ENCODE measurements around the gene ITGA6.

- no peak for TF ChIP-seq TAF1 (IDR thresholded peaks at IDR 0.05; ENCODE audit: low read depth, low read length)
- TF ChIP-seq POLR2A (IDR thresholded peaks at IDR 0.05; ENCODE audit: low read depth, low read length), result no peak
- TF ChIP-seq POLR2AphosphoS5 (IDR thresholded peaks at IDR 0.05; ENCODE audit: low read depth, low read length), result no peak
- TF ChIP-seq PAX5 (IDR thresholded peaks at IDR 0.05; ENCODE audit: insufficient read depth, low read length, severe bottlenecking), result no peak
- TF ChIP-seq SPI1 (IDR thresholded peaks at IDR 0.05; ENCODE audit: low read depth, low read length), result no peak
Measured at GRCh38 chr2:172455121-172455515, 27.7 kb downstream of the ITGA6 start.
